ENCODE results near the gene CLEC3B.
"Not testable (repeated sequence)": the region's sequence is repeated elsewhere in the genome, so short reads cannot be mapped to it uniquely, and the experiment has no call there.

The CLEC3B gene

GRCh38 chr3:45032113-45032512, 6.0 kb downstream of the CLEC3B start:
- no peaks in the 10 kb centered on the region for H3K36me3 ChIP-seq (replicated peaks)
- DNase-seq (ENCODE audit: low spot score in 2 of 2), result no peak
- H3K27me3 ChIP-seq (ENCODE audit: low read depth), result no peaks in the 10 kb centered on the region
- in situ Hi-C loops (cut with MboI; ENCODE audit: low sequenced_read_pairs), result loop anchor here (10.0 to 25.0 kb wide), 2 partner anchors 893 to 1055 kb away; no protein-coding TSS in a partner anchor
- H3K4me3 ChIP-seq, result no peak overlapping the region
- H3K4me1 ChIP-seq, result no peaks in the 10 kb centered on the region
- H3K9me3 ChIP-seq, result no peaks in the 10 kb centered on the region

- DNase-seq (ENCODE audit: low spot score in 2 of 2), result no peak
- in situ Hi-C loops (cut with MboI; ENCODE audit: low sequenced_read_pairs), result loop anchor here (10.0 to 25.0 kb wide), 2 partner anchors 891 to 1054 kb away; no protein-coding TSS in a partner anchor
- Histone ChIP-seq H3K4me3 (no peak overlapping the region), H3K4me1 (no peaks in the 10 kb centered on the region), H3K36me3 (replicated peaks) (no peaks in the 10 kb centered on the region), H3K27me3 (ENCODE audit: low read depth) (no peaks in the 10 kb centered on the region), H3K9me3 (no peaks in the 10 kb centered on the region)
These were observed 7.7 kb downstream of the CLEC3B start for GRCh38 chr3:45033791-45034190.

- Histone ChIP-seq H3K4me3 (no peak overlapping the region), H3K36me3 (replicated peaks) (no peaks in the 10 kb centered on the region), H3K9me3 (no peaks in the 10 kb centered on the region), H3K27me3 (ENCODE audit: low read depth) (no peaks in the 10 kb centered on the region), H3K4me1 (no peaks in the 10 kb centered on the region)
- in situ Hi-C loops (cut with MboI; ENCODE audit: low sequenced_read_pairs), result loop anchor here (5.0 to 25.0 kb wide), 4 partner anchors 473 to 1053 kb away; no protein-coding TSS in a partner anchor
- no peak for DNase-seq (ENCODE audit: low spot score in 2 of 2)
These were observed 8.6 kb downstream of the CLEC3B start for GRCh38 chr3:45034612-45035252.

GRCh38 chr3:45035441-45036301, 9.6 kb downstream of the CLEC3B start:
- in situ Hi-C loops (cut with MboI; ENCODE audit: low sequenced_read_pairs), result loop anchor here (5.0 to 25.0 kb wide), 4 partner anchors 472 to 1052 kb away; no protein-coding TSS in a partner anchor
- no peak for DNase-seq (ENCODE audit: low spot score in 2 of 2)
- Histone ChIP-seq H3K36me3 (replicated peaks) (no peaks in the 10 kb centered on the region), H3K27me3 (ENCODE audit: low read depth) (no peaks in the 10 kb centered on the region), H3K9me3 (no peaks in the 10 kb centered on the region), H3K4me1 (no peaks in the 10 kb centered on the region), H3K4me3 (no peak overlapping the region)

- Histone ChIP-seq H3K27me3 (ENCODE audit: low read depth) (no peaks in the 10 kb centered on the region), H3K4me3 (no peak overlapping the region), H3K9me3 (no peaks in the 10 kb centered on the region), H3K4me1 (no peaks in the 10 kb centered on the region), H3K36me3 (replicated peaks) (no peaks in the 10 kb centered on the region)
- in situ Hi-C loops (cut with MboI; ENCODE audit: low sequenced_read_pairs), result loop anchor here (5.0 to 25.0 kb wide), 4 partner anchors 469 to 1049 kb away; no protein-coding TSS in a partner anchor
- peak; percentile 91 to 95 for DNase-seq (ENCODE audit: low spot score in 2 of 2)
These were observed 11.8 kb downstream of the CLEC3B start for GRCh38 chr3:45037720-45038455.

- no peaks in the 10 kb centered on the region for H3K36me3 ChIP-seq (replicated peaks)
- no peaks in the 10 kb centered on the region for H3K27me3 ChIP-seq (ENCODE audit: low read depth)
- no peaks in the 10 kb centered on the region; the same call in 1 of the 2 replicates for H3K4me1 ChIP-seq
- no peak overlapping the region for H3K4me3 ChIP-seq
- in situ Hi-C loops (cut with MboI; ENCODE audit: low sequenced_read_pairs), result loop anchor here (5.0 to 25.0 kb wide), 2 partner anchors 166 to 1046 kb away; no protein-coding TSS in a partner anchor
- H3K9me3 ChIP-seq, result no peaks in the 10 kb centered on the region
- DNase-seq (ENCODE audit: low spot score in 2 of 2), result no peak
These were observed 15.6 kb downstream of the CLEC3B start for GRCh38 chr3:45041666-45042065.

GRCh38 chr3:45042162-45042561, 16.1 kb downstream of the CLEC3B start:
- Histone ChIP-seq H3K36me3 (replicated peaks) (no peaks in the 10 kb centered on the region), H3K27me3 (ENCODE audit: low read depth) (no peaks in the 10 kb centered on the region), H3K4me1 (no peaks in the 10 kb centered on the region; the same call in 1 of the 2 replicates), H3K9me3 (no peaks in the 10 kb centered on the region), H3K4me3 (no peak overlapping the region)
- DNase-seq (ENCODE audit: low spot score in 2 of 2), result no peak
- in situ Hi-C loops (cut with MboI; ENCODE audit: low sequenced_read_pairs), result loop anchor here (5.0 to 25.0 kb wide), 2 partner anchors 165 to 1045 kb away; no protein-coding TSS in a partner anchor

- Histone ChIP-seq H3K4me3 (no peak overlapping the region), H3K4me1 (no peaks in the 10 kb centered on the region; the same call in 1 of the 2 replicates), H3K9me3 (no peaks in the 10 kb centered on the region), H3K27me3 (ENCODE audit: low read depth) (no peaks in the 10 kb centered on the region), H3K36me3 (replicated peaks) (no peaks in the 10 kb centered on the region)
- in situ Hi-C loops (cut with MboI; ENCODE audit: low sequenced_read_pairs), result loop anchor here (5.0 to 25.0 kb wide), 2 partner anchors 163 to 1043 kb away; no protein-coding TSS in a partner anchor
- no peak for DNase-seq (ENCODE audit: low spot score in 2 of 2)
These were observed 17.7 kb downstream of the CLEC3B start for GRCh38 chr3:45043728-45044299.

- in situ Hi-C loops (cut with MboI; ENCODE audit: low sequenced_read_pairs), result loop anchor here (25.0 kb wide), 1 partner anchor 1039 kb away; no protein-coding TSS in a partner anchor
These were observed 22.1 kb downstream of the CLEC3B start for GRCh38 chr3:45048244-45048643.

GRCh38 chr3:45049807-45050206, 23.7 kb downstream of the CLEC3B start:
- in situ Hi-C loops (cut with MboI; ENCODE audit: low sequenced_read_pairs), result loop anchor here (25.0 kb wide), 1 partner anchor 1037 kb away; no protein-coding TSS in a partner anchor
- peaks cover 4% of the 10 kb centered on the region; the same call in 1 of the 2 replicates for H3K27me3 ChIP-seq (ENCODE audit: low read depth)
- no peaks in the 10 kb centered on the region for H3K9me3 ChIP-seq
- no peaks in the 10 kb centered on the region for H3K36me3 ChIP-seq (replicated peaks)
- H3K4me1 ChIP-seq, result no peaks in the 10 kb centered on the region; the same call in 1 of the 2 replicates
- no peak overlapping the region for H3K4me3 ChIP-seq
- no peak for DNase-seq (ENCODE audit: low spot score in 2 of 2)

More at GRCh38 chr3:45048244-45048643, 22.1 kb downstream of the CLEC3B start:
- no peak overlapping the region for H3K4me3 ChIP-seq
- no peak for DNase-seq (ENCODE audit: low spot score in 2 of 2)
- H3K27me3 ChIP-seq (ENCODE audit: low read depth), result peaks cover 4% of the 10 kb centered on the region; the same call in 1 of the 2 replicates
- no peaks in the 10 kb centered on the region for H3K9me3 ChIP-seq
- no peaks in the 10 kb centered on the region; the same call in 1 of the 2 replicates for H3K4me1 ChIP-seq
- H3K36me3 ChIP-seq (replicated peaks), result no peaks in the 10 kb centered on the region

- H3K36me3 ChIP-seq (replicated peaks), result no peaks in the 10 kb centered on the region
- DNase-seq (ENCODE audit: low spot score in 2 of 2), result no peak
- in situ Hi-C loops (cut with MboI; ENCODE audit: low sequenced_read_pairs), result no loop called here
- H3K27me3 ChIP-seq (ENCODE audit: low read depth), result peaks cover 4% of the 10 kb centered on the region; the same call in 1 of the 2 replicates
- no peak overlapping the region for H3K4me3 ChIP-seq
- H3K4me1 ChIP-seq, result no peaks in the 10 kb centered on the region
- no peaks in the 10 kb centered on the region for H3K9me3 ChIP-seq
These were observed 25.6 kb downstream of the CLEC3B start for GRCh38 chr3:45051685-45052084.

- H3K9me3 ChIP-seq; H3K27me3 ChIP-seq (ENCODE audit: low read depth); H3K4me1 ChIP-seq; in situ Hi-C loops (cut with MboI; ENCODE audit: low sequenced_read_pairs); H3K36me3 ChIP-seq (replicated peaks); DNase-seq (ENCODE audit: low spot score in 2 of 2); H3K4me3 ChIP-seq: not testable (repeated sequence)
These were observed 27.7 kb downstream of the CLEC3B start for GRCh38 chr3:45053805-45054195.

All from HAP-1 (cell line).